WTC11 (cell line): ENCODE data around the gene TMC4.

Experiments used
- CBFB ChIP-seq: sonication (generic); formaldehyde crosslinking; IDR thresholded peaks from 2 replicates; pipeline ENCODE4 v1.8.1; 2022; ENCODE audit warnings: mild to moderate bottlenecking, low read depth, missing genetic modification reagents
- ESRRA ChIP-seq: sonication (generic); formaldehyde crosslinking; IDR thresholded peaks from 2 replicates; pipeline ENCODE4 v1.8.1; 2022; ENCODE audit warnings: mild to moderate bottlenecking, missing genetic modification reagents, borderline replicate concordance
- JUN ChIP-seq: sonication (generic); formaldehyde crosslinking; IDR thresholded peaks from 2 replicates; pipeline ENCODE4 v1.8.0; 2023; ENCODE audit warnings: mild to moderate bottlenecking, missing genetic modification reagents
- MYBL2 ChIP-seq: sonication (generic); formaldehyde crosslinking; IDR thresholded peaks from 2 replicates; pipeline ENCODE4 v1.8.1; 2023; ENCODE audit warnings: mild to moderate bottlenecking, moderate library complexity, missing genetic modification reagents
- RORB ChIP-seq: fragments of 250-450 bp; sonication (Bioruptor Pico); IDR thresholded peaks from 2 replicates; pipeline ENCODE4 v1.9.0; 2021; ENCODE audit warnings: mild to moderate bottlenecking
- TF ChIP-seq, protein P1 (sequence below): fragments of 200-600 bp; IDR thresholded peaks from 2 replicates; pipeline ENCODE4 v1.8.0; 2022; ENCODE audit warnings: antibody characterized with exemption

DNA sequence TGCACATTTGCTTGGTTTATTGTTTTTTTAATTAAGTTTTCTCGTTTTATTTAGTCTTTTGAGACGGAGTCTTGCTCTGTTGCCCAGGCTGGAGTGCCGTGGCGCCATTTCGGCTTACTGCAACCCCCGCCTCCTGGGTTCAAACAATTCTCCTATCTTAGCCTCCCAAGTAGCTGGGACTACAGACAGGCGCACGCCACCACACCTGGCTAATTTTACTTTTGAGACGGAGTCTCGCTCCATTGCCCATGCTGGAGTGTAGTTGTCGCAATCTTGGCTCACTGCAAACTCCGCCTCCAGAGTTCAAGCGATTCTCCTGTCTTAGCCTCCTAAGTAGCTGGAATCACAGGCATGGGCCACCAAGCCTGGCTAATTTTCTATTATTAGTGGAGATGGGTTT lies 29.0 kb upstream of the TMC4 start:
- TF ChIP-seq, protein P1, sequence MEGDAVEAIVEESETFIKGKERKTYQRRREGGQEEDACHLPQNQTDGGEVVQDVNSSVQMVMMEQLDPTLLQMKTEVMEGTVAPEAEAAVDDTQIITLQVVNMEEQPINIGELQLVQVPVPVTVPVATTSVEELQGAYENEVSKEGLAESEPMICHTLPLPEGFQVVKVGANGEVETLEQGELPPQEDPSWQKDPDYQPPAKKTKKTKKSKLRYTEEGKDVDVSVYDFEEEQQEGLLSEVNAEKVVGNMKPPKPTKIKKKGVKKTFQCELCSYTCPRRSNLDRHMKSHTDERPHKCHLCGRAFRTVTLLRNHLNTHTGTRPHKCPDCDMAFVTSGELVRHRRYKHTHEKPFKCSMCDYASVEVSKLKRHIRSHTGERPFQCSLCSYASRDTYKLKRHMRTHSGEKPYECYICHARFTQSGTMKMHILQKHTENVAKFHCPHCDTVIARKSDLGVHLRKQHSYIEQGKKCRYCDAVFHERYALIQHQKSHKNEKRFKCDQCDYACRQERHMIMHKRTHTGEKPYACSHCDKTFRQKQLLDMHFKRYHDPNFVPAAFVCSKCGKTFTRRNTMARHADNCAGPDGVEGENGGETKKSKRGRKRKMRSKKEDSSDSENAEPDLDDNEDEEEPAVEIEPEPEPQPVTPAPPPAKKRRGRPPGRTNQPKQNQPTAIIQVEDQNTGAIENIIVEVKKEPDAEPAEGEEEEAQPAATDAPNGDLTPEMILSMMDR = no peak
- TF ChIP-seq CBFB (CRISPR knock-in tag) = no peak
- no peak for TF ChIP-seq ESRRA (CRISPR knock-in tag)
- no peak for TF ChIP-seq MYBL2
- no peak for TF ChIP-seq JUN (CRISPR knock-in tag)
- TF ChIP-seq RORB (CRISPR knock-in tag) = no peak
